ENCODE results near the gene FBXL16. TPM values are rescaled to one million over a fixed set of nuclear protein-coding genes. Genes with fewer than 3 reads are reported as not detected.

Gene FBXL16
- total RNA-seq, 1 donor = not detected

DNA sequence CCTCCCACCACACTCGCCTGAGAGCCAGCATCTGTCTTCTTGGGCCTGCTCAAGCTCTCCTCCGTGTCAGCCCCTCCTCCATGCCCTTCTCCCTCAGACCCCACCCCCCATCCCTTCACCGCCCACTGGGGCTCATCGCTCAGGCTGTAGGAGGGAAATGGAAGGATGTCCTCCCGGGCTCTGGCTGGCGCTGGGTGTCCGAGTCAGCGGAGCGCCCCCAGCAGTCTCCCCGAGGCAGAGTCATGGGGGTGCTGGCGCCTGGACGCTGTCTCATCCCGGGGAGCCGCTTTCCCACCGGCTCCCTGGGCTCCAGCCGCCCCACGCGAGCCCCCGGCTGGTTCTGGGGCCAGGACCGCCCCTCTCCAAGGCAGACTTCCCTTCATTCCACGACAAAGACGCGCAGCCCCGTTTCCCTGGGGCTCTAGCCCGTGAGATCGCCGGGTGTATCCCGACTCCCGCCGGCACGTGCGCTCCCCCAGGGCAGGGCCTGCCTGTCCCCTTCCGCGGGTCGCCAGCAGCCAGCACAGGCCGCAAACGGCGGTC is 14.9 kb upstream of the FBXL16 start:
- H3K79me2 ChIP-seq (ENCODE audit: insufficient read depth, low read length) = peaks cover 6% of the 10 kb centered on the region
- H3K9me3 ChIP-seq (ENCODE audit: low read depth, low read length) = no peaks in the 10 kb centered on the region
- peaks cover 12% of the 10 kb centered on the region for H4K20me1 ChIP-seq (ENCODE audit: insufficient read depth, low read length)
- peak overlapping the region; percentile 37 for H3K27ac ChIP-seq (ENCODE audit: low read depth, low read length)
- peak overlapping the region; percentile 76 for H2AFZ ChIP-seq (ENCODE audit: low read length)
- DNase-seq (ENCODE audit: insufficient read length, low spot score, missing footprints) = peak; percentile 99
- TF ChIP-seq CTCF (IDR thresholded peaks at IDR 0.05; ENCODE audit: extremely low read depth, low read depth, low read length) = peak; percentile 16
- H3K4me1 ChIP-seq (ENCODE audit: insufficient read depth, low read length) = peaks cover 20% of the 10 kb centered on the region
- peak overlapping the region; percentile 84 for H3K4me3 ChIP-seq (ENCODE audit: insufficient read depth, low read length)
- H3K4me2 ChIP-seq (ENCODE audit: insufficient read depth, low read length) = peak overlapping the region; percentile 87
- no peaks in the 10 kb centered on the region for H3K36me3 ChIP-seq (ENCODE audit: insufficient read depth, low read length)
- H3K27me3 ChIP-seq (ENCODE audit: insufficient read depth, low read length) = no peaks in the 10 kb centered on the region

GRCh38 chr16:719815-720446 is 14.3 kb upstream of the FBXL16 start:
- H3K79me2 ChIP-seq (ENCODE audit: insufficient read depth, low read length) = peaks cover 6% of the 10 kb centered on the region
- no peak for DNase-seq (ENCODE audit: insufficient read length, low spot score, missing footprints)
- H2AFZ ChIP-seq (ENCODE audit: low read length) = no peak overlapping the region
- no peak for TF ChIP-seq CTCF (IDR thresholded peaks at IDR 0.05; ENCODE audit: extremely low read depth, low read depth, low read length)
- peaks cover 12% of the 10 kb centered on the region for H4K20me1 ChIP-seq (ENCODE audit: insufficient read depth, low read length)
- H3K27ac ChIP-seq (ENCODE audit: low read depth, low read length) = peak overlapping the region; percentile 37
- peak overlapping the region; percentile 87 for H3K4me2 ChIP-seq (ENCODE audit: insufficient read depth, low read length)
- H3K27me3 ChIP-seq (ENCODE audit: insufficient read depth, low read length) = no peaks in the 10 kb centered on the region
- H3K36me3 ChIP-seq (ENCODE audit: insufficient read depth, low read length) = no peaks in the 10 kb centered on the region
- peaks cover 20% of the 10 kb centered on the region for H3K4me1 ChIP-seq (ENCODE audit: insufficient read depth, low read length)
- H3K9me3 ChIP-seq (ENCODE audit: low read depth, low read length) = no peaks in the 10 kb centered on the region
- H3K4me3 ChIP-seq (ENCODE audit: insufficient read depth, low read length) = peak overlapping the region; percentile 84

DNA sequence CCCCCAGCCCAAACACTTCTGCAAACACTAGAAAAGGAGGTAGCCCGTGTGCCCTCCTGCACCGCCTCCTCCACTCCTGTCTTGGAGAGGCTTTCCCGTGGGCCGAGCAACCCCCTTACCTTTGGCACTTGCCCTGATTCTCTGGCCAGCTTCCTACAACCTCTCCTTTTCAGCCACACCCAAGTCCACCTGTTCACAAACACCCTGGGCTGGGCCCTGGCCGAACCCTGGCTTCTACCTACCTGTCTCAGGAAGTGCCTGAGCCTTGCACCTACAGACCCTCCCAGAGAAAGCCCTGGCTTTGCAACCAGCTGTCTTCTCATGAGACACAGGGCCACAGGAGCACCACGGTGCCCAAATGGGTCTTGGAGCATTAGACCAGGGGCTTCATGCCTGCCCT is 13.3 kb upstream of the FBXL16 start:
- H3K27me3 ChIP-seq (ENCODE audit: insufficient read depth, low read length) = no peaks in the 10 kb centered on the region
- H2AFZ ChIP-seq (ENCODE audit: low read length) = no peak overlapping the region
- H3K27ac ChIP-seq (ENCODE audit: low read depth, low read length) = no peak overlapping the region
- no peaks in the 10 kb centered on the region for H3K9me3 ChIP-seq (ENCODE audit: low read depth, low read length)
- H3K36me3 ChIP-seq (ENCODE audit: insufficient read depth, low read length) = no peaks in the 10 kb centered on the region
- peaks cover 23% of the 10 kb centered on the region for H3K4me1 ChIP-seq (ENCODE audit: insufficient read depth, low read length)
- H4K20me1 ChIP-seq (ENCODE audit: insufficient read depth, low read length) = peaks cover 12% of the 10 kb centered on the region
- no peak overlapping the region for H3K4me3 ChIP-seq (ENCODE audit: insufficient read depth, low read length)
- DNase-seq (ENCODE audit: insufficient read length, low spot score, missing footprints) = no peak
- H3K4me2 ChIP-seq (ENCODE audit: insufficient read depth, low read length) = no peak overlapping the region
- peaks cover 6% of the 10 kb centered on the region for H3K79me2 ChIP-seq (ENCODE audit: insufficient read depth, low read length)
- no peak for TF ChIP-seq CTCF (IDR thresholded peaks at IDR 0.05; ENCODE audit: extremely low read depth, low read depth, low read length)

DNA sequence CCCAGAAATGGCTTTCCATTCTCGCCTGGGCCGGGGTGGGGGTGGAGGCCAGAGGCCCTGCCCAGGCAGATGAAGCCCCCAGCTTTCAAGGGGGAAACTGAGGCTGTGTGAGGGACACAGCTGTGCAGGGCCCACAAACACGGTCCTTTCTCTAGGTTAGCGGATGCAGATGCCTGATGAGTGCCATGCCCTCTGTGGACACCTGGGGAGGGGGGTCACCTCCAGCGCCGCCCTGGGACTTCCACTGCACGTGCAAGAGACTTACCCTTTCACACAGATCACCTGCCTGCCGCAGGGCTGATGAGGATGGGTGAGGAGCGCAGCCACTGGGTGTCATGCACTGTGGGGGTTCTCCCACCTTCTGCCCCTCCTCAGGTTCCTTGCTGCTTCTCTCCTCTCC is 12.8 kb upstream of the FBXL16 start:
- DNase-seq (ENCODE audit: insufficient read length, low spot score, missing footprints) = no peak
- H3K9me3 ChIP-seq (ENCODE audit: low read depth, low read length) = no peaks in the 10 kb centered on the region
- peaks cover 23% of the 10 kb centered on the region for H3K4me1 ChIP-seq (ENCODE audit: insufficient read depth, low read length)
- no peak for TF ChIP-seq CTCF (IDR thresholded peaks at IDR 0.05; ENCODE audit: extremely low read depth, low read depth, low read length)
- H3K27ac ChIP-seq (ENCODE audit: low read depth, low read length) = no peak overlapping the region
- no peak overlapping the region for H3K4me2 ChIP-seq (ENCODE audit: insufficient read depth, low read length)
- no peak overlapping the region for H2AFZ ChIP-seq (ENCODE audit: low read length)
- peaks cover 9% of the 10 kb centered on the region for H4K20me1 ChIP-seq (ENCODE audit: insufficient read depth, low read length)
- H3K4me3 ChIP-seq (ENCODE audit: insufficient read depth, low read length) = no peak overlapping the region
- peaks cover 6% of the 10 kb centered on the region for H3K79me2 ChIP-seq (ENCODE audit: insufficient read depth, low read length)
- no peaks in the 10 kb centered on the region for H3K36me3 ChIP-seq (ENCODE audit: insufficient read depth, low read length)
- no peaks in the 10 kb centered on the region for H3K27me3 ChIP-seq (ENCODE audit: insufficient read depth, low read length)
